SW 1271 (cell line): Measurements from ENCODE around the gene NUAK1.

Experiments
- DNase-seq, 2 experiments: peaks; one replicate each; lab custom pipeline; 2025; lab: John Stamatoyannopoulos, UW

NUAK1 gene

DNA sequence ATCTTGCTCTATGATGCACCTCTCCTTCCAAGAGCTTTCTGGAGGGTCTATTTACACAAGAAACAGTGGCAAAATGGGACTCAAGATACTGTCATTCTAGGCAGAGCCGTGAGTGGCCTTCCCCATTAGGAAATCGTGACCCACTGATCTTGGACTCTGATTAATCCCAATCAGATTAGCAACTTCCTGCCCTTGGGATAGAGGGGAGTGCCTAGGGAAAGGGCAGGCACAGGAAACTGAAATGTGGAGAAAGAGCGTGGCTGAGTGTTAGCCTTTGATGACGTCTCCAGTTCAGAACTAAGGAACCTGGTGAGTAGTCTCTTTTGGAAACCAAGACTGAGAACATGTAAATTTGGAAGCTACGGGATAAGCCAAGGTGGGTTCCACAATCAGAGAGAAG, 76.1 kb downstream of the NUAK1 start:
- DNase-seq = no peak

DNA sequence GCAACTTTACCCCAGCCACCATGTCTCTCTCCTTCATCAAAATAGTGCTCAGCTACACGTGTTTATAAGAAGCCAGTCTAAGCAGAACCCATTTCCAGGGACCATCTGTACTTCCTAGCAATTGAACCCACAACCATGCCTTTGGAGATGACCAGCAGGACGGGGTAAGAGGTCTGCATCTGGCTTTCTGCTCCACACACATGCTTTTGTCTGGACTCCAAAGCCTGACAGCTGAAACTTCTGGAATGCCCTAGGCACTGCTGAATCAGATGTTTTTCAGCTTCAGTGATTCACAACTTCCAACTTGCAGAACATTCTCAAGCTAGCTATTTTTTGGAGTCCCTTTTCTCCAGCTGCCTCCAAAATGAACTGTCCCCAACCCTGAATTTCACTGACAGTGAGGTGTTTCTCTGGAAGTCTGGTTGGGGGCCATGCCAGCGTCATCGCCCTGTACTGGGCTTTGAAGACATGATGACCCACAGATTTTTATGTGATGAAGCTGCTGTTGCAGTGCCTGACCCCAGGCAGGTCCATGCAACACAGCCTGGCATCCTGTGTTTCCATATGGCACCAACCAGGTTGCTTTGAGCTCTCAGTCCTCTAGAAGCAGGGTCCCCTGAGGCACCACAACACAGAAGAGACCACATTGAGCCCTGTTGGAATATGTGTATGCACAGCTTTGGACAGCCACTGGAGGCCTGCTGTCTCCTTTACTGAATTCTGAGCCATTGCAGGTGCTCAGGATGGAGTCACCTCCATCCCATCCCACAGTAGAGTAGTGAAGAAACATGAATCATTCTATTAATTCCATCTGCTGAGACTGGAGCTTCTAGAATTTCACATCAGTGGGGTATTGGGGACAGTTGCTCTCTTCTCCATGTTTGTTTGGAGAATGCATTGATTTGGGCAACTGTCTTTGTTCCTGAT, 80.2 kb downstream of the NUAK1 start:
- no peak for DNase-seq

DNA sequence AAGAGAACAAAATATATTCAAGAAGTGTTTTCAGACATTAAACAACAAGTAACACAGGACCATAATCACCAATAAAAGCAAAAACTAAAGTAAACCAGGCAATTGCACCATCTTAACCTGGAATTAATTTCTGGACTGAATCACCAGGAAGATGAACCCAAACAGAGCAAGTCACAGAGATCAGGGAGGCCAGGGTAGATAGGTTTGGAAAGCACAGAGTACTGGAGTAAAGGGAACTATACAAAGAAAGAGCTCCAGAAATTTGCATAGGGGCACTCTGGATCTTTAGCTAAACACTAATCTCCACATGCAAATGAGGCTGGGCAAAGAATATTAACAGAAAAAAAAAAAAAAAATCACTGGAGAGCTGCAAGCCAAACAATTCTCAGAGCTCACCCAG, 84.7 kb downstream of the NUAK1 start:
- no peak for DNase-seq

DNA sequence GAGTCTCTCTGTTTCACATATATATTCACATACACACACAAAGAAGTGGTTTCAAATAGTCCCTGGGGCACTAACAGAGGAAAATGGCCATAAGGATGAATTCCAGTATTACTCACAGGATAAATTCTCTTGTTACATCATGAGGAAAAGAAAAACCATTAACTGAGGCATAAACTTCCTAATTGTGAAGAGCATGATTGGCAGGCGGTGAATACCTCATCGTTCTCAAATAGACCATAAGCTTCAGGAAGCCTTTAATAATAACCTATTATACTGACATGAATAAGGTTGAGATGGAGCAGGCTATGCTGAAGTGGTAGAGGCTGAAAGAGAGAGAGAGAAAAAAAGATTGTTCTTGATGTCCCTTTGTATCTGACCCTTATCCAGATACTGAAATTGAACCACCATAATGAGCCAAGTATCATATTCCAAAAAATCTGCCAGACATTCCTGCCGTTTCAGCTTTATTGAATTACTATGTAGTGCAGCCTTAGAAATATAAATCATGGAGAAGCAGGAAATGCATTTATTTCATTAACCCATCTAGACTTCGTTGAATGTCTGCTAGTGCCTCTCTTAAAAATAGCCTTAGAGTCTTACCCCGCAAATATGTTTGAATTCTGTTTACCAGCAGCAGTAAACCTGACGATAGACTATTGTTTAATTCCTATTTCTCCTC, 86.8 kb downstream of the NUAK1 start:
- no peak for DNase-seq

DNA sequence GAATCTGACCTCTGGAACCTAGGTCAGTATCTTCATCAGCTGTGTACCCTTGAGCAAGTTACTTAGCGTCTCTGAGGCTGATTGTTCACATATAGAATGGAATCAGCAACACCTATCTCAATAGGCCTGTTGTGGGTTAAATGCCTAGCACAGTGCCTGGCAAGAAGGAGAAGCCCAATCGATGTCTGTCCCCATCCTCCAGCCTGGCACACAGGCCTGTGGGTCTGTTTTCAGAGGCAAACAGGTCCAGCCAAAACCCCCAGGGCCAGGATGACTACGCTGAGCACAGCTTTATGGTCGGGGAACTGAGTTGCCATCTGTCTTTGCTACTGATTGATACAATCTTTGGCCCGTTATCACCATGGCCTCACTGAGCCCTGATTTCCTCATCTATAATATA, 89.2 kb downstream of the NUAK1 start:
- no peak for DNase-seq

DNA sequence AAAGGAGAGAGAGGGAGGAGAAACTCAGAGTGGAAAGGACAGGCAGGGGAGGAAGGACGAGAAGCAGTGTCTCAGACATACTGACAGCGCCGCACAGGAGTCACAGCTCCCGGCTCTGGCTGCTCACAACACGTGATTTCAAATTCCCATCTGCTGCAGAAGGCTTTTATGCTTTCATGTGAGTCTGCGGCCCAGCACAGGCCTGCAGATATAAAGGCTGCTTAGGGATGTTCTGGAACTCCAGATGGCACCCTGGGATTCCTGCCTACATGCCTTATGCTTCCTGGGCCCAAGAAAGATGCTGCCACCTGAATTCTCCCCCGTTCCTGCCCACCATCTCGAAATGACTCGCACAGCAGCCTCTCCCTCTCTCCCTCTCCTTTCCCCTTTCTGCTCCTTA, 89.6 kb downstream of the NUAK1 start:
- no peak for DNase-seq

DNA sequence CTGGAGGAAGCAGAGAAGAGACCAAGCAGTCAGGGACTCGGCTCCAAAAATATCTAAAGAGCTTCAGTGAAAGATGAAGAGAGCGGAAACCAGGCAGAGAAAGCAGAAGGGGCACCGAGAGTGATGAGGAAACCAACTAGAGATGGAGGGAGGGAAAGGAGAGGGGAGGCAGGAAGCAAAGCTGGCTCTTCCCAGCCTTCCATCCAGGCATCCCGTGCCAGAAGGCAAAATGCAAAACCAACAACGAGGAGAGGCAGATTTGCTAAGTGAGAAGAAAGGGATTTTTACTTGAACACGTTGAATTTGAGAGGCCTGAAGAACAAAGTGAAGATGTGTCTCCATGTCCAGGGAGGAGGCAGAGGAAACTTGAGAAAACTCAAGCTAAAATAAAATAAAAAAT, 90.1 kb downstream of the NUAK1 start:
- no peak for DNase-seq

DNA sequence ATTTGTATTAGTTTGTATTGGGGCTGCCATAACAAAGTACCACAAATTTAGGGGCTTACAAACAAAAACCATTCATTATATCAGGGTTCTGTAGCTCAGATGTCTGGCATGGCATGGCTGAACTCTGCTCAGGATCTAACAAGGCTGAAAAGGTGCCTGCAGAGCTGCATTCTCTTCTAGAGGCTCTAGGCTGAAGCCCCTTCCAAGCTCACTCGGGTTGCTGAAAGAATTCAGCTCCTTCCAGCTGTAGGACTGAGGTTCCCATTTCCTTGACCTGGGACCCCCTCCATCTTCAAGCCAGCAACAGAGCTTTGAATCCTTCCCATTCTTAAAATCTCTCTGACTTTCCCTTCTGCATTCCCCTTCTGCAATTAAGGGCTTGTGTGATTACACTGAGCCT, 90.7 kb downstream of the NUAK1 start:
- DNase-seq = no peak

DNA sequence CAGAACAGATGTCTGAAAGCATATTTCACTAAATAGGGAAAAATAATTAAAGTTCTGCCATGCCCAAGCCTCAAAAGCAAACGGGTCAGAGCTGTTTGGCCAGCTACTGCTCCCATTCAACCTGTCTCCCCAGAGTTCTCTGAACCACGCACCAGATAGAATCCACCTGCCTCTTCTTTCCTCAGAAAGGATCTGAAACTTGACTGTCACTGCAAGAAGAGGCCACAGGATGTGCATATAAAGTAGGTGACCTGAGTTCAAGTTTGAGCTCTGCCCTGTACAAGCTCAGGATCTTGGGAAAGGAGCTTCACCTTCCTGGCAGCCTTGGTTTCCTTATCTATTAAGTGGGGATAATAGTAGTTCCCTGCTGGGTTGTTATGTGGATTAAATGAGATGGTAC, 91.8 kb downstream of the NUAK1 start:
- no peak for DNase-seq

DNA sequence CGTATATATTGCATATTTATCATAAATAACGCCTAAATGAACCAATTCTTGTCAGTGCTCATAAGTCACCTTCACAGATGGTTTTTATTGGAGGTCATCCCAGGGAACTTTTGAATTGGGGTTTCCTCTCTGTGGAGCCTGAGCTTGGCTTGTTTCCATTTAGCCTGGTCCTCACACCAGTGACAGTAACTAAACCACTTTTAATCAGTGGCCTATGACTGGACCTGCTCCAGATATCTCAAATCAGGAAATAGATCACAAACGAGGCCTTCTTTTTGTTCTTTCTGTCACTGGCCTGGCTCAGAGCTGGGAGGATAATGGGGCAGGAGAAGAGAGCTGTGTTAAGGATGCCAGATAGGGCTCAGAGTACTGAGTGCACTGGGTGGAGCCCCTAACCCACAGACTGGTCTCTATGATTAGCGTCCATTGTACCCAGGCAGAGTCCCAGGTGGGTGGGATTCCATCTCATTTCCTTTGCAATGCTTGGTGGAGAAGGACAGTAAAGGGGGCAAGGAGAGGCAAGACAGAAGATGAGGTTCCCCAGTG, 92.4 kb downstream of the NUAK1 start:
- no peak for DNase-seq

DNA sequence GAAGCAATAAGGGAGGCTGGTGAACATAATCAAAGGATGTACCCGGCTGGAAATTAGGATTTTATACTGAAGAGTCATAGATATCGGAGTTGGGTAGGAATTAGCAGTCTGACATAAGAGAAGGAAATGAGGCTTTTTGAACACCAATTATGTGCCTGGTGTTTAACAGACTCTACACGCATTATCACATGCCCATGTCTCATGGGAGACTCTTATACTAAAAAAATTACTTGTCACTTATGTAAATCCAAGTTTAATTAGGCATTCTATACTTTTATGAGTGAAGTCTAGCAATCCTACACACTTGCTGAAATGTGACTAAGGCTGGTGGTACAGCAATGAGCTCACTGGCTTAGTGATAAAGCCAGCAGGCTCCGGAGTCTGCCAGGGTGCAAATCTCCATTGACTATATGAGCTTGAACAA, 93.5 kb downstream of the NUAK1 start:
- DNase-seq = no peak

DNA sequence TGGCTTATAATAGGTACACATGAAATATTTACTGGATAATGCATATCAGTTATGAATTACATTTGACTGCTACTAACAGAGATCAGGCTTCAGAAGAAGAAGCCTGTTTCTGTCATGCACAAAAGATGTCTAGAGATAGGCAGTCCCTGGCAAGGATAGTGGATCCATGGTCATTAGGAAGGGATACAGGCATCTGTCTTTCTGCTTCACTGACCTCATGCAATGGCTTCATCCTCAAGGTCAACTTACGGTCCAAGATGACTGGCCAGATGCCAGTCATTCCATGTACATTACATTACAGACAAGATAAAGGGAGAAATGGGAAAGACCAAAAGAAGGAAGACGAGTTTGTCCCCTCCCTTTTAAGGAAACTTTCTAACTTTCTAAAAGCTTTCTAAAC, 94.0 kb downstream of the NUAK1 start:
- no peak for DNase-seq

DNA sequence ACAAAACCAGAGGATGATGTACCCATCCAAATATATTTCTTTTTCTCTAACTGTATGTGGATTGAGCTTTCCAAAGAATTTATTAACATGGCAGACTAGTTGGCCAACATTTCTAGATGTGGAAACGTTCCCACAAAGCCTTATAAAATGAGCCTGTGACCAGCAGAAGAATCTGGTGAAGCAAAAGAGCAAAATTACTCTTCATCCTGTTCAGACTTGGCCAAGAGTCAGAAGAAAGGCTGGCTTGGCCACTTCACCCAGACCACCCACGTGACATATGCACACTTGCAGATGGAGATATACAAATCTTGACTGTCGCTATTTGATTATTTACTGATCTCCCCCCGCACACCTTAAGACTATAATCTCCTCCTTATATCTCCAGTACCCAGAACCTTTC, 96.7 kb downstream of the NUAK1 start:
- no peak for DNase-seq

DNA sequence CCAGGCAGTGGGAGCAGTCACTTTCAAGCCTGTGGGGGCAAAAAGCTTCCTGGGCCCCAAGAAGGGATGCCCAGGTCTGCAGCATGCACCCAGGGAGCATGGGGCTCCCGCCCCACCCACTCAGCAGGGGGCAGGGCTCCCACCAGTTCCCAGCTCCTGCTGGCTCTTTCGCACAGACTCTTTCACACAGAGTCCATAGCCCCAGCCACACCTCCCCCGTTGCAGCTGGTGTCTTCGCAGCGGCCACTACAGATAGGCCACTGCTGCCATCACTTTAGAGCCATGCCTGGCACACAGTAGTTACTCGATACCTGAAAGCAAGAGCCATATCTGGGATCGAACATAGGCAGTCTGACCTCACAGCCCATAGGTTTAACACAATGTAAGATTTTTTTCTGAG, 98.2 kb downstream of the NUAK1 start:
- no peak for DNase-seq

DNA sequence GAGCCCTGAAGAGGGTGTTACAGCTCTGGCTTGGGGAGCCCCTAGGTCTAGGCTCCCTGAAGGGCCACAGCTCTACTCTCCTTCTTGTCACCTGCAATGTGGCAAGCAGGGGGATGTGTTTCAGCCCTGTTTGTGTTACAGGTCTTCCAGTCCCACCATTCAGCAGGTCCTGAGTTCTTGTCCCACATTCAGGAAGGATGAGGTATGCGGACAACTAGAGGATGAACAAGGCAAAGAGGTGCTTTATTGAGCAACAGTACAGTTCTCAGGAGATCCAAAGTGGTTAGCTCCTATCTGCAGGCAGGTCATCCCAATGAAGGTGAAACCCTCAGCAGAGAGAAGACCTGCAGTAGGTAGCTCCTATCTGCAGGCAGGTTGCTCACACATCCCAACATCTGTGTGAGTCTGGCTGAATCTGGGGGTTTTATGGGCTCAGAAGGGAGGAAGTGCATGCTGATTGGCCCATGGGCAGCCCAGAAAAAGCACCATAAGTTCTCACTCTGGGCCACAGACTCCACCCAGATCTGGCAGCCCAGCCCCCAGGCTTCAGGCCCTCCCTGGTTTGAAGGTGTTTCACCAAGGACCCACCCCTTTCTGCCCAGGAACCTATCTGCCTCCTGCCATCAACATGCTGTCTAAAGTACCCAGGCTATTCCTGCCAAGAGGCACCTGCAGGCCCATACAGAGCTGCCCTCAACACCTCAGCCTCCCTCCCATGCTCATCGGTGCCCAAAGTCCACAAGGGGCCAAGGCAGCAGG, 98.9 kb downstream of the NUAK1 start:
- DNase-seq = no peak

DNA sequence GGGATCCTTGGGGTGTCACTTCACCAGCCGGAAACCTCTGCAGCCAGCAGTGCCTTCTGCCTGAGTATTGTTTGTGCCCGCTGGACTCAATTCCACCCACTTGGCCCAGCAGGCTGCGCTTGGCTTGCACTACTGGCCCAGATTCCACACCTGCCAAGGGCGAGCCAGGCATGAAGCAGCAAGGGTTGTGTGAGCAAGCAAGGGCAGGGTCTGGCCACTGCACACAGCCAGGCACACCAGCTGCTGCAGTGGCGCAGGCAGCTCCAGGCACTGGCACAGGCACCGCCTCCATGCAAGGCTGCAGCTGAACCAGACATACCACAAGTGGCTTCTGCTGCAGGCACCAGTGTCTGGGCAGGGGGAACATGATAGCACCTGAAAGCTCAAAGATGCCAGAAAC, 99.5 kb downstream of the NUAK1 start:
- no peak for DNase-seq

DNA sequence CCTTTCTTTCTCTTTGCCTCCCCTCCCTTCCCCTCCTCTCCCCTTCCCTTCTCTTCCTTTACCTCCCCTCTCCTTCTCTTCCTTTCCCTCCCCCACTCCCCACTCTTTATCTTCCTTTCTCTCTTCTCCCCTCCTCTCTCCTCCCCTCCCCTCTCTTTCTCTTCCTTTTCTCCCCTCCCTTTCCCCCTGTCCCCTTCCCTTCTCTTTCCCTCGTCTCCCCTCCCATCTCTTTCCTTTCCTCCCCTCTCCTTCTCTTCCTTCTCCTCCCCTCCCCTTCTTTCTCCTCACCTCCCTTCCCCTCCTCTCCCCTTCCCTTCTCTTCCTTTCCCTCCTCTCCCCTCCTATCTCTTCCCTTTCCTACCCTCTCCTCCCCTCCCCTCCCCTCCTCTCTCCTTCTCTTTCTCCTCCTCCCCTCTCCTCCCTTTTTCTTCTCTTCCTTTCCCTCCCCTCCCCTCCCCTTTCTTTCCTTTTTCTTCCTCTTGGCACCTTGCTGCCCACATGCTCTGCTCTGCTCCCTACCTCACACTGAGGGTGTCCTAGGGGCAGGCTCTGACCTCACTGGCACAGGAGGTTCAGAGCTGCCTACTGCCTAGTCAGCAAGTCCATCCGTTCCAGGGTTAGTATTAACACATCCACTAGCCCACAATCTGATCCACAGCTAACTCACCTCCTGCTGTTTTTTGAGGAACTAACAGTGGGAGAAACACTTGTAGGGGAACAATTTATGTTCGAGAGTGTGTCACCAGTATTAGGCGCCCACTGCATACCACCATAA, 101.0 kb downstream of the NUAK1 start:
- DNase-seq = no peak

DNA sequence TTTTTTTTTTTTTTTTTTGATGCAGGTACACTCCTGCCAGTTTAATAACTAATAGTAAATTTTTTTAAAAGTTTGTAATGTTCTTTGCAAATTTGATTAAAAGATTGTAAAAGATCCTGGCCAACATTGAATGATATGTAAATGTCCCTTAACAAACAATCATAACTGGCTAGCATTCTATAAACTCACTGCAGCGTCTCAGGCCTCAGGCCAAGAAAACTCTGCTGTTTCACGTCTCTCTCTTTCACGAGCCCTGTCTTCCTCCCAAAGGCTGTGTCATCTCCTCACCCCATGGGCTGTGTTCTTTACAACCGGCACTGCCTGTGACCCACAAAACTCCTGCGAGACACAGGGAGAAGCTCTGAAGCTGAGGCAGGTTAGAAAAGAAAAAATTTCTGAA, 103.3 kb downstream of the NUAK1 start:
- no peak for DNase-seq

DNA sequence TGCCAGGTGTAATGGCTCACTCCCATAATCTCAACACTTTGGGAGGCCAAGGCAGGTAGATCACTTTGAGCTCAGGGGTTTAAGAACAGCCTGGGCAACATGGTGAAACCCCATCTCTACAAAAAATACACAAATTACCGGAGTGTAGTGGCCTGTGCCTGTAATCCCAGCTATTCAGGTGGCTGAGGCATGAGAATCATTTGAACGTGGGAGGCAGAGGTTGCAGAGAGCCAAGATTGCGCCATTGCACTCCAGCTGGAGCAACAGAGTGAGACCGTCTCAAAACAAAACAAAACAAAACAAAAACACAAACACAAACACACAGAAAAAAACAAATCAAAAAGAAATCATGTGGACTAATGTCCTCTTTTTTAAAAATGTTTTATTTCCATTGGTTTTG, 104.4 kb downstream of the NUAK1 start:
- no peak for DNase-seq

DNA sequence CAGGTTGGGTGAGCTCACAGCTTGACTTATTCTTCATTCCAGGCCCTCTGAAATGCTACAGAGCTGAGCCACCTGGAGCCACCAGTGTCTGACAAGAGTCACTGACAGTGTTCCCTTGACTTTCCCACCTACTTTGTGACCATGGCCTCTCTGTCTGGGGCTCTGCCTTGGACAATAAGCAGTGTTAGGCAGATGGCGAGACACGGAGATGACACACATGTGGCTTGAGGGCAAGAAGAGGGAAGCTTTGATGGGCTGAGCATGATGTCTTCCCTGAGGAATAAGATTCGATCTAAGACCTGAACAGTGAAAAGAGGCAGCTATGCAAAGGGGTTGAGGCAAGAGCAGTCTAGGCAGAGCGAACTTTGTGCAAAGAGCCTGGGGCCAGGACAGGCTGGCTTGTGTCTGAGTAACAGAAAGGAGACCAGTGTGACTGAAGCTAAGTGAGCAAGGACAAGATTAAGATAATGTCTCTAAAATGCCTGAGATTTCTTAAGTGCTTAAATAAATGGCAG, 105.5 kb downstream of the NUAK1 start:
- DNase-seq = no peak

DNA sequence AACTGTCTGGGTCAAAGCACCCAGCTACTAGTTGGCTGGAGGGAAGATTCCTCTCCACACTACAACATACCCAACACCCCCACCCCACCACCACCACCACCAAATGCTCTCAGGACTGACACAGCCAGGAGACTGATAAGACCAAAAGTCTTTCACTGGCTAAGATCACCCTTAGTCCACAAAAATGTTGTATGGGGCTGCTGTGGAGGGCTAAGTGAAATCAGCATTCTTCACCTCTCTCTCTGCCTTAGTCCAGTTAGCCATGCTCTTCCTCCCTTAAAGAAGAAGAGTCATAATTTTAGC, 106.2 kb downstream of the NUAK1 start:
- no peak for DNase-seq
